Measurements from ENCODE around the gene PAPOLG. TPM values are rescaled to one million over a fixed set of nuclear protein-coding genes. Genes with fewer than 3 reads are reported as not detected.

Gene PAPOLG
- total and polyA plus RNA-seq, 9 of the 15 experiments (the other 6 are each of a cell fraction or from before 2014, with no cell fraction given) = 3.9 to 16.3 (median 10.0) TPM

DNA sequence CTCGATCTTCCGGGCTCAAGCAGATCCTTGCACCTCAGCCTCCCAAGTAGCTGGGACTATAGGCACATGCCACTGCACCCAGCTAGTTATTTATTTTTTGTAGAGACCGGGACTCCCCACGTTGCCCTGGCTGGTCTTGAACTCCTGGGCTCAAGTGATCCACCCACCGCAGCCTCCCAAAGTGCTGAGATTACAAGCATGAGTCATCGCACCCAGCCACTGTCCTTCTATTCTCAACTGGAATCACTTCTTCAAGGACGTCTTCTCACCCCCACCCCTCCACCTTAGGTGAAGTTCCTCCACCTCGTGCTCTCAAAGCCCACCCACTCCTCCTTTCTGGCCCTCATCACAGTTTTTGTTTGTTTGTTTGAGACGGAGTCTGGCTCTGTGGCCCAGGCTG is 71.3 kb downstream of the PAPOLG start:
- POLR2A ChIA-PET = interaction anchor here (1.2 kb wide), 1 partner anchor 8 kb away, joined by 5 read pairs; no protein-coding TSS in a partner anchor
- BruUV-seq (replicated peaks) = no TSS peak
- CTCF ChIA-PET (ENCODE audit: low intra/inter-chr PET ratio) = no interaction called here

More for the DNA sequence above, 71.3 kb downstream of the PAPOLG start:
- H3K4me1 ChIP-seq (replicated peaks in 1 of 2; ENCODE audit: control insufficient read depth in 2 of 2, insufficient read depth in 2 of 2, low read length in 2 of 2) = no peaks in the 10 kb centered on the region
- no peaks in the 10 kb centered on the region for H3K9me1 ChIP-seq (ENCODE audit: control insufficient read depth, insufficient read depth, low read length)
- ATAC-seq (peak; percentile 67), DNase-seq (ENCODE audit: extremely low read depth in 1 of 4, low spot score in 3 of 4) (peak in 1 of 4 experiments; percentile 42), FAIRE-seq (no peak)
- H3K27ac ChIP-seq (ENCODE audit: extremely low read depth, low read depth, low read length) = no peak overlapping the region
- intact Hi-C loops (cut with micrococcal nuclease) = no loop called here
- H3K79me2 ChIP-seq (ENCODE audit: control insufficient read depth, insufficient read depth, low read length) = no peaks in the 10 kb centered on the region
- H3K9ac ChIP-seq (ENCODE audit: insufficient read depth in 1 of 2, low read depth in 2 of 2, low read length in 2 of 2) = no peak overlapping the region
- H4K20me1 ChIP-seq (replicated peaks; ENCODE audit: control insufficient read depth, insufficient read depth, low read length) = no peaks in the 10 kb centered on the region
- WGBS (ENCODE audit: insufficient coverage, low coverage, missing lambda C conversion rate) = 5% methylated on average over 9 of the region's 9 CpGs
- no peaks in the 10 kb centered on the region for H3K9me3 ChIP-seq (replicated peaks; ENCODE audit: control insufficient read depth, insufficient read depth, low read depth, low read length)
- in situ Hi-C loops (cut with MboI) = no loop called here
- TF ChIP-seq ARID1B (IDR thresholded peaks at IDR 0.05) = peak; percentile 64
- TF ChIP-seq RCOR1 (IDR thresholded peaks at IDR 0.05; ENCODE audit: borderline replicate concordance in 1 of 2, low read depth in 2 of 2, low read length in 2 of 2) = 0 out of 4 replicates have a peak, but pooled peaks of 1 of the 2 experiments have one; percentile 16
- peak; percentile 93 for TF ChIP-seq JUND (IDR thresholded peaks at IDR 0.05; ENCODE audit: borderline replicate concordance, low read depth, low read length)
- peak; percentile 88; the same call in 2 of the 3 replicates for TF ChIP-seq JUND (tag; IDR thresholded peaks at IDR 0.05; ENCODE audit: borderline replicate concordance, low read depth, low read length)
- peak; percentile 35 to 49; a peak in 2 of 4 replicates for TF ChIP-seq KDM1A (IDR thresholded peaks at IDR 0.05)
- no peak for TF ChIP-seq FOXK1 (CRISPR knock-in tag; IDR thresholded peaks at IDR 0.05; ENCODE audit: borderline replicate concordance)
- 0 out of 2 replicates have a peak, but pooled peaks have one; percentile 25 for TF ChIP-seq SMARCA4 (IDR thresholded peaks at IDR 0.05)
- TF ChIP-seq KLF6 (CRISPR knock-in tag; IDR thresholded peaks at IDR 0.05; ENCODE audit: borderline replicate concordance) = no peak
- peak; percentile 43; the same call in 1 of the 2 replicates for TF ChIP-seq DPF2 (IDR thresholded peaks at IDR 0.05)
- TF ChIP-seq WHSC1 (IDR thresholded peaks at IDR 0.05; ENCODE audit: low read length) = no peak
- TF ChIP-seq JUN (IDR thresholded peaks at IDR 0.05; ENCODE audit: borderline replicate concordance, low read depth, low read length) = peak; percentile 50; the same call in 1 of the 2 replicates
- TF ChIP-seq JUN (CRISPR knock-in tag; IDR thresholded peaks at IDR 0.05; ENCODE audit: borderline replicate concordance) = no peak
- no peak for TF ChIP-seq MEIS2 (IDR thresholded peaks at IDR 0.05; ENCODE audit: partially characterized antibody)
- no peak for TF ChIP-seq MCM2 (IDR thresholded peaks at IDR 0.05; ENCODE audit: low read depth)
- TF ChIP-seq, protein P1, sequence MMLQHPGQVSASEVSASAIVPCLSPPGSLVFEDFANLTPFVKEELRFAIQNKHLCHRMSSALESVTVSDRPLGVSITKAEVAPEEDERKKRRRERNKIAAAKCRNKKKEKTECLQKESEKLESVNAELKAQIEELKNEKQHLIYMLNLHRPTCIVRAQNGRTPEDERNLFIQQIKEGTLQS (IDR thresholded peaks at IDR 0.05) = peak; percentile 92
- TF ChIP-seq, protein P1 (CRISPR knock-in tag; conservative IDR thresholded peaks at IDR 0.05) = no peak
- no peak for TF ChIP-seq TEAD2 (tag; IDR thresholded peaks at IDR 0.05)
- 0 out of 2 replicates have a peak, but pooled peaks have one; percentile 40 for TF ChIP-seq SMARCE1 (IDR thresholded peaks at IDR 0.05)
- TF ChIP-seq, protein P2, sequence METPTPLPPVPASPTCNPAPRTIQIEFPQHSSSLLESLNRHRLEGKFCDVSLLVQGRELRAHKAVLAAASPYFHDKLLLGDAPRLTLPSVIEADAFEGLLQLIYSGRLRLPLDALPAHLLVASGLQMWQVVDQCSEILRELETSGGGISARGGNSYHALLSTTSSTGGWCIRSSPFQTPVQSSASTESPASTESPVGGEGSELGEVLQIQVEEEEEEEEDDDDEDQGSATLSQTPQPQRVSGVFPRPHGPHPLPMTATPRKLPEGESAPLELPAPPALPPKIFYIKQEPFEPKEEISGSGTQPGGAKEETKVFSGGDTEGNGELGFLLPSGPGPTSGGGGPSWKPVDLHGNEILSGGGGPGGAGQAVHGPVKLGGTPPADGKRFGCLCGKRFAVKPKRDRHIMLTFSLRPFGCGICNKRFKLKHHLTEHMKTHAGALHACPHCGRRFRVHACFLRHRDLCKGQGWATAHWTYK (CRISPR knock-in tag; IDR thresholded peaks at IDR 0.05) = no peak
- peak; percentile 82 for TF ChIP-seq ZNF24 (IDR thresholded peaks at IDR 0.05)
- TF ChIP-seq FOSL1 (tag; conservative IDR thresholded peaks at IDR 0.05) = peak; percentile 78
- TF ChIP-seq U2AF2 (optimal IDR thresholded peaks at IDR 0.05; ENCODE audit: low read depth, low read length) = no peak
- H2AFZ ChIP-seq (ENCODE audit: low read depth, low read length) = no peak overlapping the region
- peaks cover 7 to 11% of the 10 kb centered on the region in 2 experiments; a peak in 3 of 5 replicates for H3K27me3 ChIP-seq (ENCODE audit: control insufficient read depth in 2 of 2, insufficient read depth in 2 of 2, low read length in 2 of 2)
- H3K4me2 ChIP-seq (ENCODE audit: insufficient read depth, low read length) = no peak overlapping the region
- no peak overlapping the region for H3K4me3 ChIP-seq
- H3K36me3 ChIP-seq (ENCODE audit: control insufficient read depth, insufficient read depth, low read length) = no peaks in the 10 kb centered on the region
